Activated CD8-positive, alpha-beta memory T cell treated with anti-CD3 and anti-CD28 coated beads, Interleukin-2, amount 50 U/mL, for 1 hour (primary cell): ENCODE results near the gene PDE4D.

Experiments
- DNase-seq: peaks from one replicate; pipeline ENCODE4 v3.0.0-alpha.2; 2020; ENCODE audit errors: extremely low read depth

The PDE4D gene

GRCh38 chr5:58932057-58932612 lies 961.4 kb downstream of the PDE4D start:
- DNase-seq, result no peak

GRCh38 chr5:58930520-58930919 lies 963.0 kb downstream of the PDE4D start:
- DNase-seq, result no peak

- no peak for DNase-seq
Observed at GRCh38 chr5:58929726-58930125, 963.8 kb downstream of the PDE4D start.

GRCh38 chr5:58927938-58928337 lies 965.6 kb downstream of the PDE4D start:
- no peak for DNase-seq

GRCh38 chr5:58927181-58927580 lies 966.3 kb downstream of the PDE4D start:
- no peak for DNase-seq

GRCh38 chr5:58926541-58926935 lies 967.0 kb downstream of the PDE4D start:
- no peak for DNase-seq

GRCh38 chr5:58925627-58926540 lies 967.6 kb downstream of the PDE4D start:
- DNase-seq, result no peak

- no peak for DNase-seq
Observed at GRCh38 chr5:58924306-58924705, 969.2 kb downstream of the PDE4D start.

GRCh38 chr5:58923355-58923754 lies 970.2 kb downstream of the PDE4D start:
- DNase-seq, result no peak

GRCh38 chr5:58922461-58923171 lies 970.9 kb downstream of the PDE4D start:
- no peak for DNase-seq

- DNase-seq, result no peak
Observed at GRCh38 chr5:58921159-58921558, 972.4 kb downstream of the PDE4D start.

GRCh38 chr5:58919833-58920232 lies 973.7 kb downstream of the PDE4D start:
- no peak for DNase-seq
